Astrocyte (in vitro differentiated cells and primary cell): ENCODE measurements around the gene WNT7B. TPM values are rescaled to one million over a fixed set of nuclear protein-coding genes. Genes with fewer than 3 reads are reported as not detected.

ENCODE experiments used
- DNase-seq: peaks from one replicate; pipeline ENCODE4 v3.0.0-alpha.2; 2010; ENCODE audit warnings: low read depth
- FAIRE-seq: peaks from 2 replicates; lab custom pipeline; 2011; peaks lifted over from hg19 to GRCh38; lab: Jason Lieb, UNC
- H2AFZ ChIP-seq: 2 replicates; pipeline ENCODE4 v1.6.0; 2012; ENCODE audit warnings: low read depth, low read length, inconsistent platforms
- H3K27ac ChIP-seq: 2 replicates; pipeline ENCODE4 v1.5.1; 2011; ENCODE audit warnings: low read depth, low read length, inconsistent platforms
- H3K27me3 ChIP-seq: 2 replicates; pipeline ENCODE4 v1.6.0; 2011; ENCODE audit warnings: low read length, inconsistent platforms; ENCODE audit not compliant: insufficient read depth
- H3K36me3 ChIP-seq: 2 replicates; pipeline ENCODE4 v1.5.1; 2011; ENCODE audit warnings: low read length, inconsistent platforms; ENCODE audit not compliant: insufficient read depth
- H3K4me1 ChIP-seq: 2 replicates; pipeline ENCODE4 v1.5.1; 2011; ENCODE audit warnings: low read length, inconsistent platforms; ENCODE audit not compliant: insufficient read depth
- H3K4me2 ChIP-seq: 2 replicates; pipeline ENCODE4 v1.6.0; 2012; ENCODE audit warnings: low read length, inconsistent platforms
- H3K4me3 ChIP-seq: 2 replicates; pipeline ENCODE4 v1.5.1; 2011; ENCODE audit warnings: low read depth, mild to moderate bottlenecking, low read length, inconsistent platforms; ENCODE audit not compliant: insufficient read depth
- H3K79me2 ChIP-seq: 2 replicates; pipeline ENCODE4 v1.6.0; 2012; ENCODE audit warnings: mild to moderate bottlenecking, low read length, inconsistent platforms; ENCODE audit not compliant: insufficient read depth
- H3K9ac ChIP-seq: 2 replicates; pipeline ENCODE4 v1.6.0; 2012; ENCODE audit warnings: mild to moderate bottlenecking, low read length, inconsistent platforms
- H3K9me3 ChIP-seq: 2 replicates; pipeline ENCODE4 v1.5.1; 2012; ENCODE audit warnings: low read depth, mild to moderate bottlenecking, low read length, inconsistent platforms; ENCODE audit not compliant: insufficient read depth
- H4K20me1 ChIP-seq: 2 replicates; pipeline ENCODE4 v1.6.0; 2012; ENCODE audit warnings: low read length, inconsistent platforms; ENCODE audit not compliant: insufficient read depth
- H3K27ac Mint-ChIP-seq: one replicate; pipeline ENCODE4 v1.8.0; 2021; ENCODE audit warnings: mild to moderate bottlenecking, mixed read lengths; ENCODE audit not compliant: unreplicated experiment
- H3K27me3 Mint-ChIP-seq: one replicate; pipeline ENCODE4 v1.8.0; 2021; ENCODE audit warnings: low read depth, mixed read lengths; ENCODE audit not compliant: unreplicated experiment
- H3K36me3 Mint-ChIP-seq: one replicate; pipeline ENCODE4 v1.8.0; 2021; ENCODE audit warnings: low read depth, mixed read lengths; ENCODE audit not compliant: unreplicated experiment
- H3K4me1 Mint-ChIP-seq: one replicate; pipeline ENCODE4 v1.8.0; 2021; ENCODE audit warnings: low read depth, mixed read lengths; ENCODE audit not compliant: unreplicated experiment
- H3K4me3 Mint-ChIP-seq: one replicate; pipeline ENCODE4 v1.8.0; 2021; ENCODE audit warnings: mild to moderate bottlenecking, moderate library complexity, mixed read lengths; ENCODE audit not compliant: unreplicated experiment
- H3K9me3 Mint-ChIP-seq: one replicate; pipeline ENCODE4 v1.8.0; 2021; ENCODE audit warnings: mild to moderate bottlenecking, mixed read lengths; ENCODE audit not compliant: unreplicated experiment
- CTCF ChIP-seq: IDR thresholded peaks from 2 replicates; pipeline ENCODE4 v1.5.1; 2011; ENCODE audit warnings: low read depth, mild to moderate bottlenecking, inconsistent platforms, low read length, moderate library complexity; ENCODE audit not compliant: insufficient read depth
- EZH2 ChIP-seq: IDR thresholded peaks from 2 replicates; pipeline ENCODE4 v1.6.1; 2012; ENCODE audit warnings: mild to moderate bottlenecking, low read length, inconsistent platforms; ENCODE audit not compliant: insufficient read depth
- total RNA-seq: library from RNA; stranded (reverse); gene quantifications from 2 replicates; pipeline ENCODE4 v1.2.1, GENCODE V29; 2021

The WNT7B gene
- total RNA-seq, 1 donor from 2014 or later: 1.7 TPM

GRCh38 chr22:45933506-45934167 is 43.3 kb downstream of the WNT7B start:
- no peaks in the 10 kb centered on the region for H3K27me3 ChIP-seq
- TF ChIP-seq EZH2 (no peak), CTCF (no peak)
- Mint-ChIP-seq H3K27me3 (peaks cover 23% of the 10 kb centered on the region), H3K36me3 (no peaks in the 10 kb centered on the region), H3K4me3 (no peak overlapping the region), H3K9me3 (no peaks in the 10 kb centered on the region), H3K4me1 (peaks cover 14% of the 10 kb centered on the region), H3K27ac (peak overlapping the region; percentile 7)
- DNase-seq (no peak), FAIRE-seq (no peak)
- peak overlapping the region; percentile 68 for H3K27ac ChIP-seq
- no peaks in the 10 kb centered on the region for H3K9me3 ChIP-seq
- H3K79me2 ChIP-seq: peaks cover 67% of the 10 kb centered on the region
- peak overlapping the region; percentile 85 for H3K4me2 ChIP-seq
- peak overlapping the region; percentile 65 for H3K9ac ChIP-seq
- H2AFZ ChIP-seq: no peak overlapping the region
- peaks cover 2% of the 10 kb centered on the region for H3K36me3 ChIP-seq
- peaks cover 66% of the 10 kb centered on the region for H4K20me1 ChIP-seq
- no peak overlapping the region for H3K4me3 ChIP-seq
- peaks cover 43% of the 10 kb centered on the region for H3K4me1 ChIP-seq

- Histone ChIP-seq H3K4me1 (peaks cover 43% of the 10 kb centered on the region), H3K4me3 (no peak overlapping the region), H3K4me2 (peak overlapping the region; percentile 14), H3K27ac (no peak overlapping the region), H2AFZ (no peak overlapping the region), H3K9me3 (no peaks in the 10 kb centered on the region), H4K20me1 (peaks cover 60% of the 10 kb centered on the region), H3K9ac (no peak overlapping the region), H3K36me3 (no peaks in the 10 kb centered on the region), H3K79me2 (peaks cover 58% of the 10 kb centered on the region), H3K27me3 (no peaks in the 10 kb centered on the region)
- FAIRE-seq (peak; percentile 52), DNase-seq (peak; percentile 44)
- no peak overlapping the region for H3K27ac Mint-ChIP-seq
- H3K9me3 Mint-ChIP-seq: no peaks in the 10 kb centered on the region
- no peak for TF ChIP-seq CTCF
- TF ChIP-seq EZH2: no peak
- no peaks in the 10 kb centered on the region for H3K36me3 Mint-ChIP-seq
- H3K4me3 Mint-ChIP-seq: no peak overlapping the region
- peaks cover 15% of the 10 kb centered on the region for H3K27me3 Mint-ChIP-seq
- peaks cover 14% of the 10 kb centered on the region for H3K4me1 Mint-ChIP-seq
Observed at GRCh38 chr22:45932071-45932470, 44.9 kb downstream of the WNT7B start.

GRCh38 chr22:45931042-45931441 is 45.9 kb downstream of the WNT7B start:
- H3K4me2 ChIP-seq: no peak overlapping the region

More at GRCh38 chr22:45931042-45931441, 45.9 kb downstream of the WNT7B start:
- no peaks in the 10 kb centered on the region for H3K36me3 Mint-ChIP-seq
- H3K27me3 ChIP-seq: no peaks in the 10 kb centered on the region
- H3K9ac ChIP-seq: no peak overlapping the region
- H3K9me3 ChIP-seq: no peaks in the 10 kb centered on the region
- H4K20me1 ChIP-seq: peaks cover 64% of the 10 kb centered on the region
- peaks cover 13% of the 10 kb centered on the region for H3K27me3 Mint-ChIP-seq
- peaks cover 49% of the 10 kb centered on the region for H3K4me1 ChIP-seq
- no peak overlapping the region for H3K27ac Mint-ChIP-seq
- FAIRE-seq (no peak), DNase-seq (no peak)
- no peak overlapping the region for H3K4me3 ChIP-seq
- no peak overlapping the region for H2AFZ ChIP-seq
- peaks cover 48% of the 10 kb centered on the region for H3K79me2 ChIP-seq
- H3K27ac ChIP-seq: no peak overlapping the region
- peaks cover 14% of the 10 kb centered on the region for H3K4me1 Mint-ChIP-seq
- TF ChIP-seq CTCF (no peak), EZH2 (no peak)
- no peaks in the 10 kb centered on the region for H3K36me3 ChIP-seq
- no peak overlapping the region for H3K4me3 Mint-ChIP-seq
- no peaks in the 10 kb centered on the region for H3K9me3 Mint-ChIP-seq
